Measurements from ENCODE around the gene CDK5. TPM values are rescaled to one million over a fixed set of nuclear protein-coding genes. Genes with fewer than 3 reads are reported as not detected.

Gene CDK5
- total and polyA plus RNA-seq, 9 of the 15 experiments (the other 6 are each of a cell fraction or from before 2014, with no cell fraction given), result 3.2 to 38.0 (median 27.5) TPM

DNA sequence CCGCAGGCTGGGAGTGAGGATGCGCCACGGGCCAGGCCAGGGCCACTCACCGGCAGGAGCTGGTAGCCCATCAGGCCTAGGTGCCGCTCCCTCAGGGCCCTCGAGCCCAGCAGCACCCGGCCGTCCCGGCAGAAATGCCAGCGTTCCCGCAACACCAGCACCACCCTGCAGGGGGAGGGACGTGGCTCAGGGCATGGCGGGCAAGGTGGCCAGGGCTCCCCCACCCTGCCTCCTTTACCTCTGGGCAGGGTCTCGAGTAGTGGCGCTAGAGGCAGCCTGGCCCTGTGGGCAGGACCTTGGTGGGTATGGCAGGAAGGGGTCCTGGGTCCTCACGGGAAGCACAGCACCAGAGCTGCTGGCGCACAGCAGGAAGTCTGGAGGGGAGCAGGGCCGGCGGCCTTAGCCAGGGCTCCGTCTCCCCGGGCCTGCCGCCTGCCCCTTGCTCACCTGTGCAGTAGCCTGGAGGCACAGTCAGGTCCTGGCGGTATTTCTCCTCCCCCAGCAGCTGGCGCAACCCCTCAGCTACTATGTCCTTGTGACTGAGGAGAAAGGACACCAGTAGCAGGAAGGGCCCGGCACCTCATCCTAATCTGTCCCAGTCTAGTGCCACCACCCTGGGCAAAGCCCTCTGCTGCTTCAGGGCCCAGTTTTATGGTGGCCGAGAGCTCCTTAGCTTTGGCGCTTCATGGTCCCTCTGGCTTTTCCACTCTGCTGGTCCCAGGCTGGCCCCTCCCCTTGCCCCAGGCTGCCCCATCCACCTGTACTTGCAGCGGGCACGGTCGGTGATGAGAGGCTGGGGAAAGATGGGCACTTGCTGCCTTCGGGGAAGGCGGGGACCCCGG lies 19.4 kb upstream of the CDK5 start (continued):
- TF ChIP-seq, protein P1, sequence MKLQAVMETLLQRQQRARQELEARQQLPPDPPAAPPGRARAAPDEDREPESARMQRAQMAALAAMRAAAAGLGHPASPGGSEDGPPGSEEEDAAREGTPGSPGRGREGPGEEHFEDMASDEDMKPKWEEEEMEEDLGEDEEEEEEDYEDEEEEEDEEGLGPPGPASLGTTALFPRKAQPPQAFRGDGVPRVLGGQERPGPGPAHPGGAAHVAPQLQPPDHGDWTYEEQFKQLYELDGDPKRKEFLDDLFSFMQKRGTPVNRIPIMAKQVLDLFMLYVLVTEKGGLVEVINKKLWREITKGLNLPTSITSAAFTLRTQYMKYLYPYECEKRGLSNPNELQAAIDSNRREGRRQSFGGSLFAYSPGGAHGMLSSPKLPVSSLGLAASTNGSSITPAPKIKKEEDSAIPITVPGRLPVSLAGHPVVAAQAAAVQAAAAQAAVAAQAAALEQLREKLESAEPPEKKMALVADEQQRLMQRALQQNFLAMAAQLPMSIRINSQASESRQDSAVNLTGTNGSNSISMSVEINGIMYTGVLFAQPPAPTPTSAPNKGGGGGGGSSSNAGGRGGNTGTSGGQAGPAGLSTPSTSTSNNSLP (IDR thresholded peaks at IDR 0.05; ENCODE audit: borderline replicate concordance, low read depth, low read length), result no peak
- TF ChIP-seq PML (IDR thresholded peaks at IDR 0.05; ENCODE audit: low read length), result no peak
- no peak for TF ChIP-seq POLR3G (IDR thresholded peaks at IDR 0.05; ENCODE audit: extremely low read depth, insufficient read length, insufficient replicate concordance)
- 0 out of 2 replicates have a peak, but pooled peaks have one; percentile 23 for TF ChIP-seq NR2F6 (CRISPR knock-in tag; IDR thresholded peaks at IDR 0.05)
- TF ChIP-seq, protein P2, sequence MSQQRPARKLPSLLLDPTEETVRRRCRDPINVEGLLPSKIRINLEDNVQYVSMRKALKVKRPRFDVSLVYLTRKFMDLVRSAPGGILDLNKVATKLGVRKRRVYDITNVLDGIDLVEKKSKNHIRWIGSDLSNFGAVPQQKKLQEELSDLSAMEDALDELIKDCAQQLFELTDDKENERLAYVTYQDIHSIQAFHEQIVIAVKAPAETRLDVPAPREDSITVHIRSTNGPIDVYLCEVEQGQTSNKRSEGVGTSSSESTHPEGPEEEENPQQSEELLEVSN (IDR thresholded peaks at IDR 0.05; ENCODE audit: borderline replicate concordance in 1 of 2, extremely low read depth in 1 of 2, insufficient read depth in 1 of 2, insufficient read length in 1 of 2, low read depth in 1 of 2, low read length in 1 of 2, poor library complexity in 1 of 2, severe bottlenecking in 1 of 2), result no peak
- peak; percentile 68 for TF ChIP-seq MYNN (IDR thresholded peaks at IDR 0.05)
- no peak for TF ChIP-seq MYNN (CRISPR knock-in tag; IDR thresholded peaks at IDR 0.05)
- TF ChIP-seq ZNF445 (CRISPR knock-in tag; IDR thresholded peaks at IDR 0.05; ENCODE audit: low read depth), result no peak
- TF ChIP-seq SOX6 (IDR thresholded peaks at IDR 0.05), result no peak
- no peak for TF ChIP-seq XRCC3 (IDR thresholded peaks at IDR 0.05)
- no peak for TF ChIP-seq SREBF1 (IDR thresholded peaks at IDR 0.05; ENCODE audit: borderline replicate concordance, low read depth, low read length)
- TF ChIP-seq HMGN3 (IDR thresholded peaks at IDR 0.05; ENCODE audit: borderline replicate concordance, extremely low read depth, insufficient read length, low read depth, low read length), result no peak
- TF ChIP-seq, protein P3, sequence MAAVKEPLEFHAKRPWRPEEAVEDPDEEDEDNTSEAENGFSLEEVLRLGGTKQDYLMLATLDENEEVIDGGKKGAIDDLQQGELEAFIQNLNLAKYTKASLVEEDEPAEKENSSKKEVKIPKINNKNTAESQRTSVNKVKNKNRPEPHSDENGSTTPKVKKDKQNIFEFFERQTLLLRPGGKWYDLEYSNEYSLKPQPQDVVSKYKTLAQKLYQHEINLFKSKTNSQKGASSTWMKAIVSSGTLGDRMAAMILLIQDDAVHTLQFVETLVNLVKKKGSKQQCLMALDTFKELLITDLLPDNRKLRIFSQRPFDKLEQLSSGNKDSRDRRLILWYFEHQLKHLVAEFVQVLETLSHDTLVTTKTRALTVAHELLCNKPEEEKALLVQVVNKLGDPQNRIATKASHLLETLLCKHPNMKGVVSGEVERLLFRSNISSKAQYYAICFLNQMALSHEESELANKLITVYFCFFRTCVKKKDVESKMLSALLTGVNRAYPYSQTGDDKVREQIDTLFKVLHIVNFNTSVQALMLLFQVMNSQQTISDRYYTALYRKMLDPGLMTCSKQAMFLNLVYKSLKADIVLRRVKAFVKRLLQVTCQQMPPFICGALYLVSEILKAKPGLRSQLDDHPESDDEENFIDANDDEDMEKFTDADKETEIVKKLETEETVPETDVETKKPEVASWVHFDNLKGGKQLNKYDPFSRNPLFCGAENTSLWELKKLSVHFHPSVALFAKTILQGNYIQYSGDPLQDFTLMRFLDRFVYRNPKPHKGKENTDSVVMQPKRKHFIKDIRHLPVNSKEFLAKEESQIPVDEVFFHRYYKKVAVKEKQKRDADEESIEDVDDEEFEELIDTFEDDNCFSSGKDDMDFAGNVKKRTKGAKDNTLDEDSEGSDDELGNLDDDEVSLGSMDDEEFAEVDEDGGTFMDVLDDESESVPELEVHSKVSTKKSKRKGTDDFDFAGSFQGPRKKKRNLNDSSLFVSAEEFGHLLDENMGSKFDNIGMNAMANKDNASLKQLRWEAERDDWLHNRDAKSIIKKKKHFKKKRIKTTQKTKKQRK (IDR thresholded peaks at IDR 0.05; ENCODE audit: borderline replicate concordance, low read depth, low read length), result no peak
- no peak for TF ChIP-seq SMAD3 (CRISPR knock-in tag; conservative IDR thresholded peaks at IDR 0.05)
- no peak for TF ChIP-seq RNF2 (IDR thresholded peaks at IDR 0.05)
- no peak for TF ChIP-seq FOXJ2 (tag; IDR thresholded peaks at IDR 0.05)
- TF ChIP-seq, protein P4, sequence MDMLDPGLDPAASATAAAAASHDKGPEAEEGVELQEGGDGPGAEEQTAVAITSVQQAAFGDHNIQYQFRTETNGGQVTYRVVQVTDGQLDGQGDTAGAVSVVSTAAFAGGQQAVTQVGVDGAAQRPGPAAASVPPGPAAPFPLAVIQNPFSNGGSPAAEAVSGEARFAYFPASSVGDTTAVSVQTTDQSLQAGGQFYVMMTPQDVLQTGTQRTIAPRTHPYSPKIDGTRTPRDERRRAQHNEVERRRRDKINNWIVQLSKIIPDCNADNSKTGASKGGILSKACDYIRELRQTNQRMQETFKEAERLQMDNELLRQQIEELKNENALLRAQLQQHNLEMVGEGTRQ (CRISPR knock-in tag; IDR thresholded peaks at IDR 0.05), result no peak
- peak; percentile 76 for TF ChIP-seq PCBP1 (IDR thresholded peaks at IDR 0.05; ENCODE audit: low read depth, low read length, poor library complexity, severe bottlenecking)
- TF ChIP-seq, protein P5, sequence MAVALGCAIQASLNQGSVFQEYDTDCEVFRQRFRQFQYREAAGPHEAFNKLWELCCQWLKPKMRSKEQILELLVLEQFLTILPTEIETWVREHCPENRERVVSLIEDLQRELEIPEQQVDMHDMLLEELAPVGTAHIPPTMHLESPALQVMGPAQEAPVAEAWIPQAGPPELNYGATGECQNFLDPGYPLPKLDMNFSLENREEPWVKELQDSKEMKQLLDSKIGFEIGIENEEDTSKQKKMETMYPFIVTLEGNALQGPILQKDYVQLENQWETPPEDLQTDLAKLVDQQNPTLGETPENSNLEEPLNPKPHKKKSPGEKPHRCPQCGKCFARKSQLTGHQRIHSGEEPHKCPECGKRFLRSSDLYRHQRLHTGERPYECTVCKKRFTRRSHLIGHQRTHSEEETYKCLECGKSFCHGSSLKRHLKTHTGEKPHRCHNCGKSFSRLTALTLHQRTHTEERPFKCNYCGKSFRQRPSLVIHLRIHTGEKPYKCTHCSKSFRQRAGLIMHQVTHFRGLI (CRISPR knock-in tag; IDR thresholded peaks at IDR 0.05), result no peak

Data from K562 (cell line).